Smooth muscle cell (in vitro differentiated cells): ENCODE data around the gene NUAK1. TPM values are rescaled to one million over a fixed set of nuclear protein-coding genes. Genes with fewer than 3 reads are reported as not detected.
"Not testable (repeated sequence)": the region's sequence is repeated elsewhere in the genome, so short reads cannot be mapped to it uniquely, and the experiment has no call there.

Source experiments
- DNase-seq: peaks from one replicate; lab custom pipeline; 2025; ENCODE audit not compliant: unreplicated experiment; lab: John Stamatoyannopoulos, UW
- H2AFZ ChIP-seq: fragments of 200-600 bp; sonication (generic); 2 replicates; pipeline ENCODE4 v1.6.0; 2016; ENCODE audit warnings: antibody characterized with exemption, low read depth, mild to moderate bottlenecking
- H3F3A ChIP-seq: fragments of 200-600 bp; sonication (generic); 2 replicates; pipeline ENCODE4 v1.6.0; 2017; ENCODE audit warnings: antibody characterized with exemption, low read depth
- H3K27ac ChIP-seq: fragments of 200-600 bp; sonication (generic); 2 replicates; pipeline ENCODE4 v1.5.1; 2016; ENCODE audit warnings: low read depth, mild to moderate bottlenecking
- H3K27me3 ChIP-seq: fragments of 200-600 bp; sonication (generic); 2 replicates; pipeline ENCODE4 v1.6.1; 2016; ENCODE audit warnings: low read depth, mild to moderate bottlenecking
- H3K36me3 ChIP-seq: fragments of 200-600 bp; sonication (generic); 2 replicates; pipeline ENCODE4 v1.5.1; 2016; ENCODE audit warnings: low read depth
- H3K4me1 ChIP-seq: fragments of 200-600 bp; sonication (generic); 2 replicates; pipeline ENCODE4 v1.5.1; 2016; ENCODE audit warnings: low read depth
- H3K4me2 ChIP-seq: fragments of 200-600 bp; sonication (generic); 2 replicates; pipeline ENCODE4 v1.6.0; 2016; ENCODE audit warnings: mild to moderate bottlenecking
- H3K4me3 ChIP-seq: fragments of 200-600 bp; sonication (generic); 2 replicates; pipeline ENCODE4 v1.5.1; 2016; ENCODE audit warnings: mild to moderate bottlenecking
- H3K79me2 ChIP-seq: fragments of 200-600 bp; sonication (generic); 2 replicates; pipeline ENCODE4 v1.6.0; 2016; ENCODE audit warnings: low read depth, mild to moderate bottlenecking
- H3K9ac ChIP-seq: fragments of 200-600 bp; sonication (generic); 2 replicates; pipeline ENCODE4 v1.6.0; 2016; ENCODE audit warnings: low read depth
- H3K9me3 ChIP-seq: fragments of 200-600 bp; sonication (generic); replicated peaks from 2 replicates; pipeline ENCODE4 v1.5.1; 2016; ENCODE audit warnings: low read depth
- H4K20me1 ChIP-seq: fragments of 200-600 bp; sonication (generic); 2 replicates; pipeline ENCODE4 v1.6.0; 2016; ENCODE audit warnings: low read depth
- WGBS: methylation state at CpG from one replicate; pipeline ENCODE4 v1.1.7; 2016; ENCODE audit warnings: low lambda C conversion rate; 5-methylcytosine and 5-hydroxymethylcytosine counted together
- polyA plus RNA-seq: library from polyadenylated mRNA; unstranded; fragments of >200 nt; fragmentation: Nextera tagmentation; extraction: Ambion mirVana; gene quantifications from 2 replicates; pipeline ENCODE4 v1.2.1, GENCODE V29; 2016
- total RNA-seq: library from RNA; depleted of rRNA; stranded (reverse); fragments of >200 nt; gene quantifications from 2 replicates; pipeline ENCODE4 v1.2.3, GENCODE V29; 2014
- TF ChIP-seq, protein P1 (sequence below): fragments of 200-600 bp; sonication (generic); IDR thresholded peaks from 2 replicates; pipeline ENCODE4 v1.5.1; 2017; ENCODE audit warnings: borderline replicate concordance, mild to moderate bottlenecking, antibody characterized with exemption; ENCODE audit not compliant: insufficient read depth, poor library complexity, severe bottlenecking

NUAK1 gene
- total and polyA plus RNA-seq, 2 experiments from 2014 or later = 35.3 to 64.2 TPM

DNA sequence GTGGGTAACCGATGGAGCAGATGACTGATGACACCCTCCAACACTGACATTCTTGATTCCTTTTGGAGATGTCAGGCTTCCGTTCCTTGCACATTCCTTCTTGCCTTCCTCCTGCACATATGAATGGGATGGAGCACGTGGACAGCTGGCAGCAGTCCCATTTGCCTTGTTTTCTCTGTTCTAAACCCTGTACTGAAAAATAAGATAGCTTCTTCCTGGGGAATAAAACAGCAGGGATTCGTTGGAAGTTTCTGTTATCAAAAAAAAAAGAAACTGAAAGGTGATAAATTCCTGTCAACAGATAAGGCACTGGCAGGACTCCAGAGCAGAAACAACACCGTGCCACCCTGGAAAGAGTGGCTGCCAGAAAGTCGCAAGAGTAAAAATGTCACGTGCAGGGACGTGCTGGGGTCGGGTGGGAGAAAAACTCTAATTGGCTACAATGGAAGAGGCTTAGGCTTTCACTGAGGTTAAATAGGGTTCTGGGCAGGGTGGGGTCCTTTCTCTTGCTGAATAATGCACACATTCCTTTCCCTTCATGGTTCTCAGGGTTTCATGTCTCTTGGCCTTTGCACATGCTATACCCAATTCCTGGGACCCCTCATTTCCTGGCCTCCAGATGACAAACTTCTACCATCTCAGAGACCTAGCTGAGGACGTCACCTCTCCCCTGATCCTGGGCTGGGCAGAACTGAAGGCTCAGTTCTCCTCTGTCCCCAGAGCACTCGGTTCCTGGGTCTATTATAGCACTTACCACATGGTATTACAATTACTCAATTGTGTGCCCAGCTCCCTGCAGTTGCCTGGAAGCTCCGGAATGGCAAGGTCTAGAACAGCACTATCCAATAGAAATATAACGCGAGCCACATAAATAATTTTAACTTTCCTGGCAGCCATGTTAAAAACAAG, 7.0 kb upstream of the NUAK1 start:
- peaks cover 38% of the 10 kb centered on the region for H4K20me1 ChIP-seq
- peaks cover 23% of the 10 kb centered on the region for H3F3A ChIP-seq
- peaks cover 12% of the 10 kb centered on the region for H3K79me2 ChIP-seq
- no peak overlapping the region for H3K9ac ChIP-seq
- no peak overlapping the region for H3K4me2 ChIP-seq
- H3K9me3 ChIP-seq = no peaks in the 10 kb centered on the region
- H3K36me3 ChIP-seq = no peaks in the 10 kb centered on the region
- H3K27ac ChIP-seq = no peak overlapping the region
- no peak for DNase-seq
- TF ChIP-seq, protein P1, sequence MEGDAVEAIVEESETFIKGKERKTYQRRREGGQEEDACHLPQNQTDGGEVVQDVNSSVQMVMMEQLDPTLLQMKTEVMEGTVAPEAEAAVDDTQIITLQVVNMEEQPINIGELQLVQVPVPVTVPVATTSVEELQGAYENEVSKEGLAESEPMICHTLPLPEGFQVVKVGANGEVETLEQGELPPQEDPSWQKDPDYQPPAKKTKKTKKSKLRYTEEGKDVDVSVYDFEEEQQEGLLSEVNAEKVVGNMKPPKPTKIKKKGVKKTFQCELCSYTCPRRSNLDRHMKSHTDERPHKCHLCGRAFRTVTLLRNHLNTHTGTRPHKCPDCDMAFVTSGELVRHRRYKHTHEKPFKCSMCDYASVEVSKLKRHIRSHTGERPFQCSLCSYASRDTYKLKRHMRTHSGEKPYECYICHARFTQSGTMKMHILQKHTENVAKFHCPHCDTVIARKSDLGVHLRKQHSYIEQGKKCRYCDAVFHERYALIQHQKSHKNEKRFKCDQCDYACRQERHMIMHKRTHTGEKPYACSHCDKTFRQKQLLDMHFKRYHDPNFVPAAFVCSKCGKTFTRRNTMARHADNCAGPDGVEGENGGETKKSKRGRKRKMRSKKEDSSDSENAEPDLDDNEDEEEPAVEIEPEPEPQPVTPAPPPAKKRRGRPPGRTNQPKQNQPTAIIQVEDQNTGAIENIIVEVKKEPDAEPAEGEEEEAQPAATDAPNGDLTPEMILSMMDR = no peak
- H3K27me3 ChIP-seq = no peaks in the 10 kb centered on the region
- H2AFZ ChIP-seq = no peak overlapping the region
- no peak overlapping the region for H3K4me3 ChIP-seq
- WGBS = 69% methylated on average over 14 of the region's 14 CpGs
- H3K4me1 ChIP-seq = peaks cover 23% of the 10 kb centered on the region

GRCh38 chr12:106144847-106145246, 6.1 kb upstream of the NUAK1 start:
- Histone ChIP-seq H3K27ac (peak overlapping the region; percentile 48), H3K4me2 (peak overlapping the region; percentile 37), H4K20me1 (peaks cover 45% of the 10 kb centered on the region), H3K9me3 (no peaks in the 10 kb centered on the region), H3K36me3 (no peaks in the 10 kb centered on the region), H3K79me2 (peaks cover 22% of the 10 kb centered on the region), H3K4me1 (peaks cover 30% of the 10 kb centered on the region), H2AFZ (no peak overlapping the region), H3K27me3 (no peaks in the 10 kb centered on the region), H3K4me3 (no peak overlapping the region), H3F3A (peaks cover 27% of the 10 kb centered on the region), H3K9ac (no peak overlapping the region)
- TF ChIP-seq, protein P1 = no peak
- no peak for DNase-seq
- WGBS = 47% methylated on average over 2 of the region's 2 CpGs

GRCh38 chr12:106142591-106143261, 4.0 kb upstream of the NUAK1 start:
- peak overlapping the region; percentile 17 for H3K27ac ChIP-seq
- TF ChIP-seq, protein P1 = no peak
- no peaks in the 10 kb centered on the region for H3K27me3 ChIP-seq
- DNase-seq = no peak
- H3K9me3 ChIP-seq = no peaks in the 10 kb centered on the region
- H3K4me1 ChIP-seq = peaks cover 30% of the 10 kb centered on the region
- 38% methylated on average over 7 of the region's 7 CpGs for WGBS
- H2AFZ ChIP-seq = no peak overlapping the region
- H3F3A ChIP-seq = peaks cover 30% of the 10 kb centered on the region
- H3K4me2 ChIP-seq = peak overlapping the region; percentile 48
- no peaks in the 10 kb centered on the region for H3K36me3 ChIP-seq
- no peak overlapping the region for H3K4me3 ChIP-seq
- peaks cover 39% of the 10 kb centered on the region for H3K79me2 ChIP-seq
- H4K20me1 ChIP-seq = peaks cover 50% of the 10 kb centered on the region
- no peak overlapping the region for H3K9ac ChIP-seq

- not testable (repeated sequence) for H3K4me3 ChIP-seq, H2AFZ ChIP-seq, DNase-seq, H3K27me3 ChIP-seq, H3K36me3 ChIP-seq, H3K9ac ChIP-seq, H3K27ac ChIP-seq, H3K9me3 ChIP-seq
- H3K4me2 ChIP-seq = peak overlapping the region; percentile 82
- peaks cover 58% of the 10 kb centered on the region for H4K20me1 ChIP-seq
- H3K4me1 ChIP-seq = peaks cover 30% of the 10 kb centered on the region
- peaks cover 47% of the 10 kb centered on the region for H3K79me2 ChIP-seq
- H3F3A ChIP-seq = peaks cover 30% of the 10 kb centered on the region
- 61% methylated on average over 7 of the region's 8 CpGs for WGBS
Measured at GRCh38 chr12:106141920-106142319, 3.2 kb upstream of the NUAK1 start.
